ENCODE data around the gene MED13L.
A peak's percentile ranks its signal among the peaks of the same experiment; 100 is the strongest.

The MED13L gene

DNA sequence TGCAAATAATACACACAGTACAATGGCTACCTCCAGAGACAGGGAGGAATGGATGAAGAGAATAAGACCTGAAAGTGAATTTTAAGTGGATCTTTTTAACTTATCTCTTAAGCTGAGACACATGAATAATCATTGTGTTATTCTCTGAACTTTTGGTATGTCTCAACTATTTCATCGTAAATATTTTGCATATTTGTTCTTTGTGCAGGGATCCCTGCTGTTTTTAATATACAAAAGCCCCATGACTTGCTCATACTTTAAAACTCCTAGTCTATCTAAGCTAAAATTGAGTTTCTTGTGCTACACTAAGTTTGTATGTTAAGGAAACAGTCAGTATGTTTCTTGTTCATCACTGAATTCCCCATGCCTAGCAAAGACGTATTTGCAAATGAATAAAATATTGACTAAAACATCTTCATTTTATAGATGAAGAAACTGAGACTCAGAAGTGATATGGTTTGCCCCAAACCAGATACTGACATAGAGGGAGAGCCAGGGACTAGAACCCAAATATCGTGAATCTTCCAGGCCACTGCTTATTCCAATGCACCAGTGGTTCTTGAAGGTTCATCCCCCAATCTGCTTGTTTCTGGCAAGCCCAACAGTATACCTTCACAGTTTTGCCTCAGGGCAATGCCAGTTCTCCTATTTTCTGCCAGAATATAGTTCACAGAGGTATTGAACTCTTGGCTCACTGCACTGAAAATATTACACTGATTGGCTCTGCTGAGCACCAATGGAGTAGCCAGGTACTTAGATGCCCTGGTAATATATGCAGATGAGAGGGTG is 356.9 kb downstream of the MED13L start:
- TF ChIP-seq, protein P1, sequence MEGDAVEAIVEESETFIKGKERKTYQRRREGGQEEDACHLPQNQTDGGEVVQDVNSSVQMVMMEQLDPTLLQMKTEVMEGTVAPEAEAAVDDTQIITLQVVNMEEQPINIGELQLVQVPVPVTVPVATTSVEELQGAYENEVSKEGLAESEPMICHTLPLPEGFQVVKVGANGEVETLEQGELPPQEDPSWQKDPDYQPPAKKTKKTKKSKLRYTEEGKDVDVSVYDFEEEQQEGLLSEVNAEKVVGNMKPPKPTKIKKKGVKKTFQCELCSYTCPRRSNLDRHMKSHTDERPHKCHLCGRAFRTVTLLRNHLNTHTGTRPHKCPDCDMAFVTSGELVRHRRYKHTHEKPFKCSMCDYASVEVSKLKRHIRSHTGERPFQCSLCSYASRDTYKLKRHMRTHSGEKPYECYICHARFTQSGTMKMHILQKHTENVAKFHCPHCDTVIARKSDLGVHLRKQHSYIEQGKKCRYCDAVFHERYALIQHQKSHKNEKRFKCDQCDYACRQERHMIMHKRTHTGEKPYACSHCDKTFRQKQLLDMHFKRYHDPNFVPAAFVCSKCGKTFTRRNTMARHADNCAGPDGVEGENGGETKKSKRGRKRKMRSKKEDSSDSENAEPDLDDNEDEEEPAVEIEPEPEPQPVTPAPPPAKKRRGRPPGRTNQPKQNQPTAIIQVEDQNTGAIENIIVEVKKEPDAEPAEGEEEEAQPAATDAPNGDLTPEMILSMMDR (conservative IDR thresholded peaks at IDR 0.05): no peak
- no peak overlapping the region for H3K27ac ChIP-seq

DNA sequence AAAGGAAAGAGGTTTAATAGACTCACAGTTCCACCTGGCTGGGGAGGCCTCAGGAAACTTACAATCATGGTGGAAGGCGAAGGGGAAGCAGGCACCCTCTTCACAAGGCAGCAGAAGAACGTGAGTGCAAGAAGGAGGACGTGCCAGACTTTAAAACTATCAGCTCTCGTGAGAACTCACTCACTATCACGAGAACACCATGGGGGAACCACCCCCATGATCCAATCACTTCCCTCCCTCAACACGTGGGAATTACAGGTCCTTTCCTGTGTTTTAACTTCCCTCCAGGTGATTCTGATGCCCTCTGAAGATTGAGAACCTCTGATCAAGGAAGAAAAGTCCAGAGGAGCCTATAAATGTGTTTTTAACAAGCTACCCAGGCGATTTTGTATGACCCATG is 358.7 kb downstream of the MED13L start:
- no peak overlapping the region for H3K27ac ChIP-seq
- TF ChIP-seq, protein P1 (conservative IDR thresholded peaks at IDR 0.05): no peak

DNA sequence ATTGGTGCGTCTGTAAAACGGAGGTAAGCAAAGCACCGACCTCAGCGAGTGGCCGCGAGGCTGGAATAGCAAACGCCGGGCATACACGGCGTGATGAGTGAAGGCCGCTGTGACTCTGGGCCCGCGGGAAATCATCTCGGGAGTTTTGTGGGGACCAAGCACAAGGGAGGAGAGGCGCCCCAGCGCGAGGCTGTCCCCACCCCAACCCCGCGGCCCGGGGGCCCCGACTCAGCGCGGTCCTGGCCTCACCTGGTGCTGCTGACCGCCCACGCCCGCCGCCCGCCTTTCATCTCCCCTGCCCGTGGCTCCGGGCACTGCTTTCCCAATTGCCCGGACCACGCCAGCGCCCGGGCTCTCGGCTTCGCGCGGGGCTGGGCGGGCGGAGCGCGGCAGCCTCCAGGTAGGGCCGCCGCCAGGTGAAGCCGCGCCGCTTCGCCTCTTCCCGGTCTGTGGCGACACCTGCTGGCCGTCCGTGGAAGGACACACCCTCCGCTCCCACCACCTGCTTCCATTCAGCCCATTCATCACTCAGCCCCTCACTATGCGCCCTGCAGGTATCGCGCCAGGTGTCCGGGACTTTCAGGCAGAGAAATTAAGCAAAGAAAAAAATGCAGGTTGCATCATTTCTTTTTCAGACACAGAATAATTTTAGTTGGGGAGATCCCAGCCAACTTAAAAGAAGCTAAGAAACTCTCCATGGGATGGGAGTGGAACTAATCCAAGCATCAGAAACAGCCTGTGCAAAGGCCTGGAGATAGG is 360.4 kb downstream of the MED13L start:
- TF ChIP-seq, protein P1 (conservative IDR thresholded peaks at IDR 0.05): peak; percentile 96
- H3K27ac ChIP-seq: peak overlapping the region; percentile 81

DNA sequence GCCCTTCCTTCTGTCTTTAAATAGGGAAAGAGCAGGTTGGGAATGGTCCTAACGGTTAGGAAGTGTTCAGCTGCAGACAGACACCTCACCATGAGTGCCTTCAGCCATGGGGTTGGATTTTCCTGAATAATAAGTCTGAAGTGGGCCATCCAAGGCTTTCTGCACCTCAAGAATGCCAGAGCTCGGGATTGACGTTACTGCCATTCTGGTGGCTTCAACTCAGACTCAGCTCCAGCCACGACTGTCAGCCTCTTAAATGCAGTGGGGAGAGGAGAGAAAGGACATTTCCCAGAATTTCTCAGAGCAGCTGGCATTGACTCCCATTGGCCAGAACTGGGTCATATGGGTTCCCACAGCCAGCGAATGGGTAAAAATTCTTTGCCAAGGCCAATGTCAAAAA is 363.4 kb downstream of the MED13L start:
- no peak overlapping the region for H3K27ac ChIP-seq
- TF ChIP-seq, protein P1 (conservative IDR thresholded peaks at IDR 0.05): no peak

DNA sequence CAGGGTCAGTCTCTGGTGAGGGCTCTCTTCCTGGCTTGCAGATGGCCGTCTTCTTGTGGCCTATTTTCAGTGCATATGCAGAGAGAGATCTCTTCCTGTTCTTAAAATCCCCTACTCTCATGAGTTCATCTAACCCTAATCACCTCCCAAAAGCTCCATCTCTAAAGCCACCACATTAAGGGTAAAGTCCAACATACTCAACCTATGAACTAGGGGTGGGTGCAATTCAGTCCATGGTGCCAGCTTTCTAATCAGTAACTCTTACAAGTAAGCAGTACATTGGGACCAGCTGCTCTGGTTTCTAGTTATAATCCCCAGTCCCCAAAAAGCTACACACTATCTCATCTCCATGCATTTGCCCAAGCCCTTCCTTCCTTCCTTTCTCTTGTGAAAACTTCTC is 365.1 kb downstream of the MED13L start:
- TF ChIP-seq, protein P1 (conservative IDR thresholded peaks at IDR 0.05): no peak
- H3K27ac ChIP-seq: no peak overlapping the region

DNA sequence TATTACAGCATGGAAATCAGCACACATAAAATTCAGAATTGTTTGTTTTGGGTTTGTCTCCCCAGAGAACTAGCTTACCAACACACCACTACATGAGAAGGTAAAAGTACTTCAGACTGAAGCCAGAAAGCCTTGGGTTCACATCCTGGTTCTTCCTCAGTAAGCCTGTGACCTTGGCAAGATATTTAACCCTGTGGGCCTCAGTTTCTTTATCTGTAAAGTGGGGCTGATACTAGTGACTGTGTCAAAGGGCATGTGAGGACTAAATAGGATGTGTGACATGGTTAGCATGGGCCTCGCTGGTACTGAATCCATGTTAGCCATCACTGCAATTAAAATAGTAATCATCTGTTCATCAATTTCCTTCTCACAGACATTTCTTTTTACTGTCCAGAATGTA is 366.1 kb downstream of the MED13L start:
- H3K27ac ChIP-seq: no peak overlapping the region
- TF ChIP-seq, protein P1 (conservative IDR thresholded peaks at IDR 0.05): no peak

DNA sequence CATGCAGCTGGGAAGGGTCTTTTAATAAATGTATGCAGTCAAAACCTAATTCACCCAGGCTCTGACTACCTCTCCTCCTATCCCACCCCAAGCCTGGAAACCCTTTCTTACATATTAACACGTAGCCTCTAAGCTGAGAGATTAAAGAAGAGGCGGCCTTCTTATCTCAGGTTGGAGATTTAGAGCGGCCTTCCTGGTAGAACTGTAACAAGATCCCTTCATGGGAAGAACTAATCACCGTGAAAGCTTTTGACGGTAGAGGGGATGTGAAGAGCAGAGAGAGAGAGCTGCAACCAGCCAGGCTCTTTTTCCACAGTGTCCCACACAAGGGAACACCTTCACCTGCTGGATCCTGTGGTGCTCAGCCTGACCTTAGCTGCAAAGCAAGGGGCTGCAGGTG is 367.4 kb downstream of the MED13L start:
- TF ChIP-seq, protein P1 (conservative IDR thresholded peaks at IDR 0.05): no peak
- H3K27ac ChIP-seq: no peak overlapping the region

Data from VCaP (cell line).